Measurements from ENCODE around the gene ZNF524. TPM values are rescaled to one million over a fixed set of nuclear protein-coding genes. Genes with fewer than 3 reads are reported as not detected.
A peak's percentile ranks its signal among the peaks of the same experiment; 100 is the strongest.

The ZNF524 gene, protein sequence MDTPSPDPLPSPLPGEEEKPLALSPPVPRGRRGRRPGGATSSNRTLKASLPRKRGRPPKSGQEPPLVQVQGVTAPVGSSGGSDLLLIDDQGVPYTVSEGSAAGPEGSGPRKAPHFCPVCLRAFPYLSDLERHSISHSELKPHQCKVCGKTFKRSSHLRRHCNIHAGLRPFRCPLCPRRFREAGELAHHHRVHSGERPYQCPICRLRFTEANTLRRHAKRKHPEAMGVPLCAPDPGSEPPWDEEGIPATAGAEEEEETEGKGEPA
- total RNA-seq (9.3 TPM), polyA plus RNA-seq (ENCODE audit: insufficient read depth in 1 of 8, insufficient read length in 8 of 8, low replicate concordance in 1 of 8) (10 to 100 TPM in 1 of 8 donors, 1 to 10 TPM in 7; 7.0 to 11.6 (median 9.0) TPM)
- long read RNA-seq, donor 1, transcript ZNF524-203 (1 exons, 1,260 nt), result major isoform, 5 of 7 reads
- long read RNA-seq, donor 1, partial matches to known transcripts, result 0 of 7 reads
- long read RNA-seq, donor 1, other reads (novel, unspliced or antisense), result 0 of 7 reads
- long read RNA-seq, donor 2, partial matches to known transcripts, result 0 of 1 reads
- long read RNA-seq, donor 2, other reads (novel, unspliced or antisense), result 0 of 1 reads
- long read RNA-seq, donor 3, transcript ZNF524-201 (2 exons, 1,102 nt), result major isoform, 8 of 12 reads
- long read RNA-seq, donor 3, partial matches to known transcripts, result 0 of 12 reads
- long read RNA-seq, donor 3, other reads (novel, unspliced or antisense), result 0 of 12 reads
- long read RNA-seq, donor 4, partial matches to known transcripts, result 0 of 5 reads
- long read RNA-seq, donor 4, other reads (novel, unspliced or antisense), result 0 of 5 reads
- long read RNA-seq, donor 5, transcript ZNF524-203 (1 exons, 1,260 nt), result minor isoform, 8 of 25 reads
- long read RNA-seq, donor 5, transcript ZNF524-201 (2 exons, 1,102 nt), result major isoform, 17 of 25 reads
- long read RNA-seq, donor 5, partial matches to known transcripts, result 0 of 25 reads
- long read RNA-seq, donor 5, other reads (novel, unspliced or antisense), result 0 of 25 reads
- long read RNA-seq, donor 6, transcript ZNF524-201 (2 exons, 1,102 nt), result major isoform, 12 of 13 reads
- long read RNA-seq, donor 6, partial matches to known transcripts, result 0 of 13 reads
- long read RNA-seq, donor 6, other reads (novel, unspliced or antisense), result 0 of 13 reads
- long read RNA-seq, donor 7, transcript ZNF524-201 (2 exons, 1,102 nt), result major isoform, 9 of 12 reads
- long read RNA-seq, donor 7, partial matches to known transcripts, result 0 of 12 reads
- long read RNA-seq, donor 7, other reads (novel, unspliced or antisense), result 0 of 12 reads
- long read RNA-seq, donor 8, transcript ZNF524-201 (2 exons, 1,102 nt), result major isoform, 8 of 10 reads
- long read RNA-seq, donor 8, partial matches to known transcripts, result 0 of 10 reads
- long read RNA-seq, donor 8, other reads (novel, unspliced or antisense), result 0 of 10 reads
- long read RNA-seq, donor 9, transcript ZNF524-201 (2 exons, 1,102 nt), result major isoform, 6 of 10 reads
- long read RNA-seq, donor 9, partial matches to known transcripts, result 0 of 10 reads
- long read RNA-seq, donor 9, other reads (novel, unspliced or antisense), result 0 of 10 reads
- long read RNA-seq, donor 10, transcript ZNF524-201 (2 exons, 1,102 nt), result major isoform, 10 of 12 reads
- long read RNA-seq, donor 10, partial matches to known transcripts, result 0 of 12 reads
- long read RNA-seq, donor 10, other reads (novel, unspliced or antisense), result 0 of 12 reads
- long read RNA-seq, donor 11, transcript ZNF524-201 (2 exons, 1,102 nt), result major isoform, 5 of 9 reads
- long read RNA-seq, donor 11, partial matches to known transcripts, result 0 of 9 reads
- long read RNA-seq, donor 11, other reads (novel, unspliced or antisense), result 0 of 9 reads

DNA sequence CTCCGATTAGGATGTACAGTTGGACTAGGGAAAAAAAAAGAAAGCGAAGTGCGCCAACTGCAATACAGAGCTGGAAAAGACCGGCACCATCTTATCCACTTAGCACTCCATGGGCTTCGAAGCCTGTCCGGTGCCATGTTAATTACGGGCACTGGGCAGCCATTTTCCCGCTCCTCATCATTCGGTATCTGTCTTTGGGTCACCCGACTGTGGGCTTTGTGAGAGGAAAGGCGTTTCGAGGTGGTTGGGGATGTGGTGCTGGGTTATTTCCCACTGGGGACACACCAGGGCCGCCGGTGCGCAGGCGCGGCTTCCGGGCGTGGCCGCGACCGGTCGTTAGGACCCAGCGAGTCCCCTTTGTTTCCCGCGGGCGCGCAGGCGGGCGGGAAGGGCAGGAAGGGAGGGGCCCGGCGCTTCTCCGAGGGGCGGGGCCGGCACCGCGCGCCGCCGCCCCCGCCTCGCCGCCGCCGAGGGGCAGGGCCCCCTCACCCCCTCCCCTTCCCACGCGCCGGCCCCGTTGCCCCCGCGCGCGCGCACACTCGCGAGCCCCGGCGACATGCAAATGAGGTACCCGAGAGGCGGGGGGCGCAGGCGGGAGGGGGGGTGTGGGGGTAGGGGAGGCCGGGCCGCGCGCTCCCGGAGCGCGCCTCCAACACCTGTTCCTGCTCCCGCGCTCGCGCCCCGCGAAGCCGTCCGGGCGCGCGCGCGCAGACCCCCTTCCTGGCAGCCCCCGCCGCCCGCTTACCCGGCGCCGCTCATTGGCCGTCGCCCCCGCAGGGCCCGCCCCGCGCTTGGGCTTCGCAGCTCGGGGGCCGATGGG lies at the start of gene ZNF524:
Gene ZNF524 (plus strand): TSS at position 447 of the 820 bp plus-strand sequence. CDS start 1,825 bp downstream, outside the sequence.
- Histone ChIP-seq H3K4me3 (ENCODE audit: low read length) (peak within 1 kb of the TSS; percentile 92), H3K27ac (ENCODE audit: low read length) (peak within 1 kb of the TSS; percentile 100), H3K9me3 (replicated peaks; ENCODE audit: control insufficient read depth, low read depth, low read length) (no peaks in the 10 kb centered on the region), H3K4me1 (ENCODE audit: control insufficient read depth, insufficient read depth, low read length) (peaks cover 15% of the 10 kb centered on the region), H3K27me3 (ENCODE audit: control insufficient read depth, insufficient read depth, low read length) (no peaks in the 10 kb centered on the region), H3K36me3 (ENCODE audit: control insufficient read depth, insufficient read depth, low read length) (peaks cover 33% of the 10 kb centered on the region)
- WGBS (ENCODE audit: insufficient coverage), result 0% methylated on average over 58 of the region's 97 CpGs
- DNase-seq, result peak; percentile 97

DNA sequence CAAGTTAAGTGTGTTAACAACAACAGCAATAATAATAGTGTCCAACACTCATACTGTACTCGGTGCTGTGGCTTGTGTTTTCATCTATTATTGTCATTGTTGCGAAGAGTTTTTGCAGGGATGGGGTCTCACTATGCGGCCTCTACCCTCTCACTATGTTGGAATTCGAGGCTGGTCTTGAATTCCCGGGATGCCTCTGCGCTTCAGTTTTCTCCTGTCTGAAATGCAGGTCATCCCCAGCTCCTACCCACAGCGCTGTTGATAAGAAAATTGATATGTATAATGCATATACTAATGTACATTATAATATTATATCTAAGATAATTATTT lies 49.8 kb upstream of the ZNF524 start:
- DNase-seq, result no peak
- Histone ChIP-seq H3K36me3 (ENCODE audit: control insufficient read depth, insufficient read depth, low read length) (no peaks in the 10 kb centered on the region), H3K4me3 (ENCODE audit: low read length) (no peak overlapping the region), H3K4me1 (ENCODE audit: control insufficient read depth, insufficient read depth, low read length) (peaks cover 45% of the 10 kb centered on the region), H3K27me3 (ENCODE audit: control insufficient read depth, insufficient read depth, low read length) (peaks cover 20% of the 10 kb centered on the region), H3K9me3 (replicated peaks; ENCODE audit: control insufficient read depth, low read depth, low read length) (no peaks in the 10 kb centered on the region), H3K27ac (ENCODE audit: low read length) (no peak overlapping the region)
- 80% methylated on average over 1 of the region's 7 CpGs for WGBS (ENCODE audit: insufficient coverage)

DNA sequence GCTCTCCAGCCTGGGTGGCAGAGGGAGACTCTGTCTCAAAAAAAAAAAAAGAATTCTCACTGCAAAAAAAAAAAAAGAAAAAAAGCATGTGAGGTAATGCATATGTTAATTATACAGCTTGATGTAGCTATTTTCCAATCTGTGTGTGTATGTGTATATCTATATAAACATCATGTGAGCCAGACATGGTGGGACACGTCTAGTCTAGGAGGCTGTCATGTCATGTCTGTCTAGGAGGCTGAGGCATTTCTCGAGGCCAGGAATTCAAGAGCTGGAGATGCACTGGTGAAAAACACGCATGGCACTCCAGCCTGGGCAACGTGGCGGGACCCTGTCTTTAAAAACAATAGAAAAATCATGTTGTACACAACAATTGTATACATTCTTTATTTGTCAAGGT lies 47.9 kb upstream of the ZNF524 start:
- DNase-seq, result no peak
- no peak overlapping the region for H3K4me3 ChIP-seq (ENCODE audit: low read length)
- H3K27ac ChIP-seq (ENCODE audit: low read length), result no peak overlapping the region
- no peaks in the 10 kb centered on the region for H3K36me3 ChIP-seq (ENCODE audit: control insufficient read depth, insufficient read depth, low read length)
- peaks cover 25% of the 10 kb centered on the region for H3K4me1 ChIP-seq (ENCODE audit: control insufficient read depth, insufficient read depth, low read length)
- H3K27me3 ChIP-seq (ENCODE audit: control insufficient read depth, insufficient read depth, low read length), result peaks cover 17% of the 10 kb centered on the region
- WGBS (ENCODE audit: insufficient coverage), result 57% methylated on average over 1 of the region's 5 CpGs
- H3K9me3 ChIP-seq (replicated peaks; ENCODE audit: control insufficient read depth, low read depth, low read length), result no peaks in the 10 kb centered on the region

DNA sequence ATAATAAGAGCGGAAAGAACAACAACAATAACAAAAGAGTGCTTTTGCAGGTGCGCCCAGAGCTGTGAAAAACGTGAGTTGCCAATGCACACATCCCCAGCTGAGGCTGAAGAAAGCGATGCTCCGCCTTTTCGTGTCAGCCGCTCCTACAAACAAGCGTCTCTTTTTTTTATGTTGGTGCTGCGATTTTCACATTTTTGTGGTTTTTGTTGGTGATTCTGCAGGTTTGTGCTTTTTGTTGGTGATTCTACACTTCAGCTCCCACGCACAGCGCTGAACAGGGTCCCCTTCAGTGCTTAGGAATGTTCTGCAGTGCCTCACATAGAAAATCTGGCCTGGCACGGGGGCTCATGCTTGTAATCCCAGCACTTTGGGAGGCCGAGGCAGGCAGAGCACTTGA lies 47.5 kb upstream of the ZNF524 start:
- Histone ChIP-seq H3K36me3 (ENCODE audit: control insufficient read depth, insufficient read depth, low read length) (no peaks in the 10 kb centered on the region), H3K4me3 (ENCODE audit: low read length) (no peak overlapping the region), H3K27me3 (ENCODE audit: control insufficient read depth, insufficient read depth, low read length) (peaks cover 17% of the 10 kb centered on the region), H3K9me3 (replicated peaks; ENCODE audit: control insufficient read depth, low read depth, low read length) (no peaks in the 10 kb centered on the region), H3K27ac (ENCODE audit: low read length) (no peak overlapping the region), H3K4me1 (ENCODE audit: control insufficient read depth, insufficient read depth, low read length) (peaks cover 21% of the 10 kb centered on the region)
- no peak for DNase-seq
- 26% methylated on average over 8 of the region's 13 CpGs for WGBS (ENCODE audit: insufficient coverage)

DNA sequence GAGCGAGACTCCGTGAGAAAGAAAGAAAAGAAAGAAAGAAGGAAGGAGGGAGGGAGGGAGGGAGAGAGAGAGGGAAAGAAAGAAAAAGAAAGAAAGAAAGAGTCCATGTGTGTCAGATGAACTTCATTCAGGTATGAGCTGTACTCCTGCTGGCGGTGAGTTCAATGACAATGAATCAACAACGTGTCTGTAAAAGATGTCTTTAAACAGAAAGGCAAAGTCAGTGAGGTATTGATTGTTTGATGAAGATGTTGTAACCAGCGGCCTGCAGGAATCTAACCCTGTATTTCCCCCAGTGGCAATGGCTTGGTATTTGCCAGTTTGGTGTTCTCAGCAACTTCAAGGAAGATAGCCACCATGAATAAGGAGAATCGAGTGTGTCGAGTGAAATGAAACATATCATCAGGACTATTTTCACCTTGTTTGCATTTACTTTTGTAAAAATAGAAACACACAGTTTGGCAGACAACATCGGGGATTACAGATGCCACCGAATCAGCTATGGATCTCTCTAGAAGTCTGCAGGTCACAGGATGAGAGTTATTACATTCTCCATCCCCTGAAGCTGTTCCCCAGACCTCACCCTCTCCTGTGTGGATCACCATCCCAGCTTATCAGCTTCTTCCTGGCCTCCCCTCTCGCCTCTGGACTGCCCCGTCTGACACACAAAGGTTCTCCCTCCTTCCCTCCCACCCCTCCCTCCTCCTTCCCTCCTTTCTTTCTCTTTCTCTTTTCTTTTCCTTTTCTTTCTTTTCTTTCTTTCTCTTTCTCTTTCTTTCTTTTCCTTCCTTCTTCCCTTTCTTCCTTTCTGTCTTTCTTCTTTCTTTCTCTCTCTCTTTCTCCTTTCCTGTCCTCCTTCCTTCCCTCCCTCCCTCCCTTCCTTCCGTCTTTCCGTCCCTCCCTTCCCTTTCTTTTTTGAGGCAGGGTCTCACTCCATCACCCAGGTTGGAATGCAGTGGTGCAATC lies 46.6 kb upstream of the ZNF524 start:
- Histone ChIP-seq H3K36me3 (ENCODE audit: control insufficient read depth, insufficient read depth, low read length) (no peaks in the 10 kb centered on the region), H3K4me3 (ENCODE audit: low read length) (no peak overlapping the region), H3K4me1 (ENCODE audit: control insufficient read depth, insufficient read depth, low read length) (peaks cover 21% of the 10 kb centered on the region), H3K27me3 (ENCODE audit: control insufficient read depth, insufficient read depth, low read length) (peaks cover 17% of the 10 kb centered on the region), H3K9me3 (replicated peaks; ENCODE audit: control insufficient read depth, low read depth, low read length) (no peaks in the 10 kb centered on the region), H3K27ac (ENCODE audit: low read length) (no peak overlapping the region)
- 42% methylated on average over 10 of the region's 13 CpGs for WGBS (ENCODE audit: insufficient coverage)
- no peak for DNase-seq

DNA sequence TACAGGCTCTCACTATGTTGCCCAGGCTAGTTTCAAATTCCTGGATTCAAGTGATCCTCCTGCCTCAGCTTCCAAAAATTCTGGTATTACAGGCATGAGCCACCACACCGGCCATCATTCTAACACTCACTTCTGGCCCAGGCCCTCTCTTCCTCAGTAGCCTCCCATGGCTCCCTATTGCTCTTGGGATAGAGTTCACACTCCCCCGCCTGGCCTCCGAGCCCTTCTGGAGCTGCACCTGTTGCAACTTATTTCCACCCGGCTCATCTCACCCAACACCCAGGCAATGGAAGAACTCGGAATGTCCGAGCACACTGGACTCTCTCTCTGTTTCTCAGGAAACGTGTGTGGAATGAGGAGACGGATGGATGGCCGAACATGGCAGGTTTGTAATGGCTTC lies 45.8 kb upstream of the ZNF524 start:
- WGBS (ENCODE audit: insufficient coverage), result 100% methylated on average over 1 of the region's 9 CpGs
- H3K4me1 ChIP-seq (ENCODE audit: control insufficient read depth, insufficient read depth, low read length), result peaks cover 21% of the 10 kb centered on the region
- no peaks in the 10 kb centered on the region for H3K36me3 ChIP-seq (ENCODE audit: control insufficient read depth, insufficient read depth, low read length)
- H3K27me3 ChIP-seq (ENCODE audit: control insufficient read depth, insufficient read depth, low read length), result peaks cover 17% of the 10 kb centered on the region
- H3K4me3 ChIP-seq (ENCODE audit: low read length), result no peak overlapping the region
- no peak for DNase-seq
- H3K9me3 ChIP-seq (replicated peaks; ENCODE audit: control insufficient read depth, low read depth, low read length), result no peaks in the 10 kb centered on the region
- H3K27ac ChIP-seq (ENCODE audit: low read length), result no peak overlapping the region

DNA sequence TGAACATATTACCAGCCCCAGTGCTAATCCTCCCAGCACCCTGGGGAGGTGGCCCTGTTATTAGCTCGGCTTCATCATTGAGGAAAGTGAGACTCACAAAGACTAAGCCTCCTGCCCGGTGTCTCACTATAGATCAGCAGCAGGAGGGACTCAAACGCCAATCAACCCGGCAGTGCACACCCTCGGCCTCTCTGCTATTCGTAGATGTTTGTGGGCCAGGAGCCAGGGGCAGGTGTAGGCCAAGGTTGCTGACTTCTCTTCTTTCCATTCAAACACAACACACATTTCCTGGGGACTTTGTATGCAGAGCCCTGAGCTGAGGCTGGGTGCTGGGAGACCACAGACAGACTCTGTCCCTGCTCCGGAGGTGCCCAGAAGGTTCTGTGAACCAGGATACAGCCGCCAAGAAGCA lies 45.3 kb upstream of the ZNF524 start:
- Histone ChIP-seq H3K27ac (ENCODE audit: low read length) (no peak overlapping the region), H3K27me3 (ENCODE audit: control insufficient read depth, insufficient read depth, low read length) (peaks cover 17% of the 10 kb centered on the region), H3K36me3 (ENCODE audit: control insufficient read depth, insufficient read depth, low read length) (no peaks in the 10 kb centered on the region), H3K4me1 (ENCODE audit: control insufficient read depth, insufficient read depth, low read length) (peaks cover 17% of the 10 kb centered on the region), H3K4me3 (ENCODE audit: low read length) (no peak overlapping the region), H3K9me3 (replicated peaks; ENCODE audit: control insufficient read depth, low read depth, low read length) (no peaks in the 10 kb centered on the region)
- no peak for DNase-seq
- 54% methylated on average over 7 of the region's 8 CpGs for WGBS (ENCODE audit: insufficient coverage)

DNA sequence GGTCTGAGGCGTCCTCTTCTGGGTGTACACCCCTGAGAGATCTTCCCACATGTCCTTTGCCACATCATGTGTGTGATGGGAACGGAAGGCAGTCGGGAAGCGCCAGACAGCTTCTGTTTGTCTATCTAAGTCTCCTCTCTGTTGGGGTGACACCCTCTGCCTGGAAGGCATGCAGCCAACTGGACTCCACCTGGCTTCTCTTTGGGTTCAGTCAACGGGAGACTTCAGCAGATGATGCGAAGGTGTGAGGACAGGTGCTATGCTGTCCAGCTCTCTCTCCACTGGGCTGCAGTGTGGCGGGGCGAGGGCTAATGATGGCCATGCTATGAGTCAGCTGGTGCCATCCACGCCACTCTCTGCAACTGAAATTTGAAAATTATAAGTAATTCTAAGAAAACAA lies 40.4 kb upstream of the ZNF524 start:
- 83% methylated on average over 6 of the region's 9 CpGs for WGBS (ENCODE audit: insufficient coverage)
- peaks cover 3% of the 10 kb centered on the region for H3K9me3 ChIP-seq (replicated peaks; ENCODE audit: control insufficient read depth, low read depth, low read length)
- no peaks in the 10 kb centered on the region for H3K36me3 ChIP-seq (ENCODE audit: control insufficient read depth, insufficient read depth, low read length)
- H3K27ac ChIP-seq (ENCODE audit: low read length), result no peak overlapping the region
- H3K4me1 ChIP-seq (ENCODE audit: control insufficient read depth, insufficient read depth, low read length), result peaks cover 13% of the 10 kb centered on the region
- no peak overlapping the region for H3K4me3 ChIP-seq (ENCODE audit: low read length)
- no peak for DNase-seq
- peaks cover 11% of the 10 kb centered on the region for H3K27me3 ChIP-seq (ENCODE audit: control insufficient read depth, insufficient read depth, low read length)
